A172 (cell line): ENCODE results near the gene NFATC1. TPM values are rescaled to one million over a fixed set of nuclear protein-coding genes. Genes with fewer than 3 reads are reported as not detected.
A peak's percentile ranks its signal among the peaks of the same experiment; 100 is the strongest.
"Not testable (repeated sequence)": the region's sequence is repeated elsewhere in the genome, so short reads cannot be mapped to it uniquely, and the experiment has no call there.

Source experiments
- DNase-seq: peaks from one replicate; pipeline ENCODE4 v3.0.0-alpha.2; 2015; ENCODE audit warnings: low spot score
- total RNA-seq: library from RNA; depleted of rRNA; stranded (reverse); fragments of >200 nt; shearing (Covaris generic); gene quantifications from 2 replicates; pipeline ENCODE4 v1.2.3, GENCODE V29; 2014

NFATC1 gene
- total RNA-seq, 1 experiment from 2014 or later, result 7.7 TPM

DNA sequence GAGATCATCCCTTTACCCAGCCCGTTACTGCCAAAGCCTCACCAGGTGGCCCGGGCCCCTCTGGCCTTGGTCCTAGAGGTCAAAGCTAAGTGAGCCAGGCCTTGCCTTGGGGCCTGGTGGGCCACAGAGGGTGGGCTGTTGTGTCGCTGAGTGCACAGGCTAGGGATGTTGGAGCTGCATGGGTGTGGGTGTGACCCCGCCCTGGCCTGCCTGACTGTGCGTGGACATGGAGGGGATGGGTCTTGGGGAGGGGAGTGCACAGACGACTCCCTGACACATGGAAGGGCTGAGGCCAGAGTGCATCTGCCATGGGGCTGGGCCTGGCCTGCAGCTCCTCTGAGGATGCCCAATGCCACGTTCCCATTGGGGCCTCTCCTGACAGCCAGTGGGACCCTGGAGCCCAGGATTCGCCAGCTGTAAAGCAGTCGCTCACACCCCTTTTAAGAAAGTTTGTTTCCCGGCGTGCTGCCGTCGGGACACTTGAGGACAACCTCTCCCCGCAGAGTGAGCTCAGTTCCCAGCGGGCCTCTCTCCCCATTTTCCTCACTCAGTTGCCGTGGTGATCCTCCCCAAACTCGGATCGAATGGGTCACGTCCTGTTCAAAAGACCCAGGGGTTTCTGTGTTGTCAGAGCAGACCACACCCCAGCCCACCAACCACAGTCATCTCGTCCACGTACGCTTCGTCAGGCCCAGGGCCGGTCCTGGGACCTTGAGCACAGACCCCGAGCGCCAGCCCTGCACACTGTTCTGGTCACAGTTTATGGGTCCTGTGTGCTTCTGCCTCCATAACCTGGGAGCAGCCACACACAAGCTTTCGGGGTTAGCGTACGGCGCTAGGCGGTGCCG is 93.5 kb downstream of the NFATC1 start:
- no peak for DNase-seq

DNA sequence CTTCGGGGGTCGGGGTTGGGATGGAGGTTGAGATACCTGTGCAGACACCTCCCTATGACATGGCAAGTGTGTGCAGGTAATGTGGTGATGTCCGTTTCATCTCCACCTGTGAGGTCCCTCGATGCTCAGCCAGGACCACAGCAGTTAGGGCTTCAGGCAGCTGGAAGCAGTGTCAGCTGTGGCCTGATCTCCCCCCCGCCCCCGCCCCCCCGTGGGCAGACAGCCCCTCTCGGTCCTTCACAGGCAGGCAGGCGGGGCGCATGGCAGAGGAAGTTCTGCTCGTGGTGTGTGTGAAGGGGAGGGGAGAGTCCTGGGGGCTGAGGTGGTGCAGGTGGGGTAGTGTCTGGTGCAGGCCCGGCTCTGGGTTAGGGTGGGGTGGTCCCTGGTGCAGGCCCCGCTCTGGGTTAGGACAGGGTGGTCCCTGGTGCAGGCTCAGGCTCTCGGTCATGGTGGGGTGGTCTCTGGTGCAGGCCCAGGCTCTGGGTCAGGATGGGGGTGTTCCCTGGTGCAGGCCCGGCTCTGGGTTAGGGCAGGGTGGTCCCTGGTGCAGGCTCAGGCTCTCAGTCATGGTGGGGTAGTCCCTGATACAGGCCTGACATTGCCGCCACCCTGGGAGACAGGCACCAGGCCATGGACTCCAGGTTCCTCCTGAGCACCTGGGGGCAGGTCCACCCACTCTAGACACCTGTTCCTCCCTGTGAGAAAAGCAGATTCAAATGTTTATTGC is 94.3 kb downstream of the NFATC1 start:
- no peak for DNase-seq

DNA sequence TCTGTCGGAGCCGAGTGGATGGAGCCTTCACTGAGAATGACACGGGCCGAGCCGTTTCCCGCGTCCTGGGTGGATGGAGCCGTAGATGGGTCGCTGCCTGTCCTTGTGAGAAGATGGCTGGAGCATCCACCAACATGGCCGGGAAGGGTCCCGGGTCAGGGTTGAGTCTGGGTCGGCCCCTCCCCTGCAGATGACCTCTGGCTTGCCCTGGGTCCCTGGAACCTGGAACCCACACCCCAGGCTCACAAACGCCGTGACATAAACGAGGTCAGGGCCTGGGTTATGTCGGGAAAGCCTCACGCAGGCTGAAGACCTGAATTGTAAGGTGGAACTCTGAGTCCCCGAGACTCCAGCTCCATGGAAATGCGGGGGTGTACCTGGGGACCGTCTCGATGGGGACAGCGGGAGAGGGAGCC is 94.9 kb downstream of the NFATC1 start:
- DNase-seq, result no peak

DNA sequence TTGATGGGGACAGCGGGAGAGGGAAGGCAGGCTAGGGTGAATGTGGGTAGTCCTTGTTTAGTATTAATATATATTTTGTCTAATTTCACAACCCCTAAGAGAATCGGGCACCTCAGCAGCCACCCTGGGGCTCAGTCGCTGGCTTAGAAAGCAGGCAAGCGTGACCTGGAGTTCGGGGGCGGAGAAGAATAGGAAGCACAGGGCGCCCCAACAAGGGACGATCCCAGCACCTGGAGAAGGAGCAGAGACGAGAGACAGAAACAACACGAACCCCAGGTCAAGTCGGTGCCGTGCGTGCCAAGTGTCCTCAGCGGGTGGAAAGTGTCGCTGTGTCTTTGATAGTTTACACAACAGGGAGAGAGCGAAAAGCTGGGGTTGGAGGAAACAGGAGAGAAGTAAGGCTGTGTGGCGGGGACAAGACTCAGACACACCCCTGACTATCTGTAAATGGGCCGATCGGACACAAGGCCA is 95.4 kb downstream of the NFATC1 start:
- DNase-seq, result no peak

DNA sequence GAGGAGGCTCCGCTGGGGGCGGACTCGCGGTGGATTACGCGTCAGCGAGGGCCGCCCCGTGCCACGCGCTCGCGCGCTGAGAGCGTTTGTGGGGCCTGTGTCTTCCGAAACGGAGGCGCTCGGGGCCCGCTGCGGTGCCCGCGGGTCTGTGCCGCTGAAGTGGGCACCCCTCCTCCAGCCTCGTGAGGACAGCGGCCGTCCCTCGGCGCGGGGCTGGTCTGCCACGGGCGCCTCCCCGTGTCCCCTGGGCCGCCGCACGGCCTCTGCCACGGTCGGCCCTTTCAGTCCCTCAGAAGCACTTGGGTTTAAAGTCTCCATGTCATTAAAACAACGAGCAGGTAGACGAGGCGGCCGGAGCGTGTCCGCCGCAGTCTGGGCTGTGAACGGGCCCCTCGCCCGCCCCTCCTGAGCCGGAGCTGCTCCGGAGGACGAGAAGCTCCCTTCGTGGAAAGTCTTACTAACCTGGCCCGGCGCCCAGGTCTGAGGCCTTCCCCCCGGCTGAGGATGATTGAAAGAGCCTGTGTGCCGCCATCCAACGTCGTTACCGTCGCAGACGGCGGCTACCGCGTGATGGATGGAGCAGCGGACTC is 97.6 kb downstream of the NFATC1 start:
- DNase-seq, result no peak

DNA sequence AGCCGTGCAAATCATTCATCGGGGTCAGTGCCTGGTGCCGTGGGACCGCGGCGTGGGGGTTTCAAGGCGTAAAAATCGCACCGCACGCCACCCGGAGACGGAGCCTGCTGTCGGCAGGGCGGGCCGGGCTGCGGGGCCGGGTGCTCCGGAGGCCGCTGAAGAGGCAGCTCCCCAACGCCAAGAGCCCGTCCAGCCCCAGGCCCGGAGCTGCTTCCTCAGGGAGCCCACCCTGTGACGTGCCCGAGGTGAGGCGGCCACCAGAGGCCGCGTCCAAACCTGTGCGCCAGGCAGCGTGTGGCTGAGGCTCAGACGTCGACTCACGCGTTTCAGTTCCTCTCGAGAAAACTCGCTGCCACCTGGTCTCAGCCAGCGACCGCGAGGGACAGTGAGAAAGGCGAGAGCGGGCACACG is 98.1 kb downstream of the NFATC1 start:
- DNase-seq, result no peak

DNA sequence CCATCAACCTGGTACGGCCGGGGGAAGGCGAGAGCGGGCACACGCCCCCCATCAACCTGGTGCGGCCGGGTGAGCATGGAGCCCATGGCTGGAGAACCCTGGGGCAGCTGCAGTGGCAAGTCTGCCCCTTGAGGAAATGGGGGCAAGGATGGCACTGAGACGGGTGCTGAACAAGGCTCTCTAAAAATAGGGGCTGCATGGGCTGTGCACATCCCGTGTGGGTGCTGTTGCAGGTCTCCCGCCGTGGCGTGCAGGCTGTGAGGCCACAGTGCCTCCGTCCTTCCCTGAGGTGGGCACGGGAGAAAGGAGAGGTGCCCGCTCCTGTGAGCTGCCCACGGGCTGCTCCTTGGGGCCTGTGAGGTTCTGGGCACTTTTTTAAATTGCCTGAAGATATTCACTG is 99.2 kb downstream of the NFATC1 start:
- DNase-seq, result no peak

DNA sequence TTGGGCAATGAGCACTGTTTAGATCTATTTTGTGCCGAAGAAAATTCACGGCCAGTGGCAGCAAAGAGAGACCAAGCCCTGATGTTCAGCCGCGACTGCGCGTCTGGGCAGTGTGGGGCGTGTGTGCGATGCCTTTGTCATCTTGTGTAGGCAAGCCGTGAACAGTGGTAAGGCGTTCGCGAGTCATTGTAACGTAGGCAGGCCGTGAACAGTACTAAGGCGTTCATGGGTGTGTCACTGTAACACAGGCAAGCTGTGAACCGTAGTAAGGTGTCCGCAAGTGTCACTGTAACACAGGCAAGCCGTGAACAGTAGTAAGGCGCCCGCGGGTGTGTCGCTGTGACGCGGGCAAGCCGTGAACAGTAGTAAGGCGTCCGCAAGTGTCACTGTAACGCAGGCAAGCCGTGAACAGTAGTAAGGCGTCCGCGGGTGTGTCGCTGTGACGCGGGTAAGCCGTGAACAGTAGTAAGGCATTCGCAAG is 99.9 kb downstream of the NFATC1 start:
- DNase-seq, result no peak

DNA sequence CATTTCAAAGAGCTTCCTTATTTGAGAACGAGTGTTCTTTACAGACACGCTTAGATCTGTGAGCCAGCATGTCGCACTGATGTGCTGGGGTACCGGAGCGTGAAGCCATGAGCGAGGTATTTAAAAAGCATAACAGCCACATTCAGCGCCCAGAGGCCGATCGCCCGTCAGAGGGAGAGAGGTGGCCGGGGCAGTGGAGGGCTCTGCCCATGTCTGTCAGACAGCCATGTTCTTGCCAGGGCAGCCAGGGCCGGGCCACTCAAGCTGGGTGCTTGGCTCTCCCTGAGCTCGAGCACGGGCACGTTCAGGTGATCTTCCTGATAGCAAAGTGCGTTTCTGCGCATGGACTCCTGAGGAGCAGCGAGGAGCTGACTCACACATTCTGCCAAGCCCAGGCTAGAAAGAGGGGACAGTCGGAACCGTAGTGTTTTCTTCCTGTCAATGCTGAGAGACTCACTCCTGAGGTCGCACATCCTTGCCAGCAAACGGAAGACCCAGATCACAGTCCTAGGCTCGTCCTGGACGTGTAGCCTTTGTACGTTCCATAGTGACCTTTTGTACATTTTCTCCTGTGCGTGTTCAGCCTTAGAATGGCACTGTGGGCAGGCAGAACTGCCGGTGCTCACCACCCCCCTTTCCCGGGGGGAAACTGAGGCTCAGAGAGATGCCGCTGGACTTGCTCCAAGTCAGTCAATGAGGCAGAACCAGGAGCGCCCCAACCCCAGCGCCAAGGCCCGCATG is 100.7 kb downstream of the NFATC1 start:
- DNase-seq, result no peak

DNA sequence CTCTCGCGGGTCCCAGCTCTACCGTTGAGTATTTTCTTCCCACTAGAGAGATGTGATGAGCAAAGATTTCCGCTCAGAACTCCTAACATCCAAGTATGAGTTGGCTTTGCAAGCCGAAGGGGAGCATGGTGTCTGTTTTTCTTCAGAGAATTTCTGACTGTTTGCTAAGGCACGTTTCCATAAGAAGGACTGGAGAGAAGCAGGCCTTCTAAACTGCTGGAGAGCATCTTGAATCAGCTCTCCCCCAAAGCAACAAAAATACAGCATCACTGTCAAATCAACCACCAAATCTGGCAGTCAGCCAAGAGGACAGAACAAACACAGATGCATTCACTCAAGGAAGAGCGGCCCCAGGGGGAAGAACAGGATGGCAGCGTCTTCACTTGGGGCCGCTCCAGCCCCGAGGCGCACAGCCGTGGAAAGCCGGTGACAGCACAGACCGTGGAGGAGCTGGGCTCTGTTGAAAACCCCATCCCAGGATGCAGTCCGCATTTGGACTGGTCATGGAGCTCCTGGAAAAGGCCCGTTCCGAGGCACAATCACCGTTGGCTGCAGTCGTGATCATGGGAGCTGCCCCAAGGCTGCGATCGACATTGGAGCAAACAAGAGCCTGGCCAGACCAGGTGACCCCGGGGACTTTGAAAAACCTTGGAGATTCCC is 101.4 kb downstream of the NFATC1 start:
- DNase-seq, result no peak

DNA sequence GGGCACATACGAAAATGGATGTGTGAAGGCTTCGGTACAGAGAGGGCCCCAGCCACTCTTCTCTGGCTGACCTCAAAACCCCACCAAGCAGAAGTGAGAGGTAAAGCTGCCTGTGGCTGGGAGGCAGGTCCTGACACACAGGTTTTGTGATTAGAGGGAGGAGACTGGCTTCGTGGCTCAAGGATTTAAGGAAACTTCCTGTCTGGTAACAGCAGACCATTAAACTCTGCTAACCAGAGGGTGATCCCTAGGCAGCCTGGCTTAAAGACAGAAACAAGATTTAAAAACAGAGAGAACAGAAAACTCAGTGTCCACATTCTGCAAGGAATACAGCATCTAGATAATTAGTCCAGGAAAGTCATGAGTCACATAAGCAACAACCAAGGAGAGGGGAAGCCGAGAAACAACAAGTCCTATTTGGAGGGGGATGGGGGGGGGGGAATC is 101.9 kb downstream of the NFATC1 start:
- DNase-seq, result no peak

DNA sequence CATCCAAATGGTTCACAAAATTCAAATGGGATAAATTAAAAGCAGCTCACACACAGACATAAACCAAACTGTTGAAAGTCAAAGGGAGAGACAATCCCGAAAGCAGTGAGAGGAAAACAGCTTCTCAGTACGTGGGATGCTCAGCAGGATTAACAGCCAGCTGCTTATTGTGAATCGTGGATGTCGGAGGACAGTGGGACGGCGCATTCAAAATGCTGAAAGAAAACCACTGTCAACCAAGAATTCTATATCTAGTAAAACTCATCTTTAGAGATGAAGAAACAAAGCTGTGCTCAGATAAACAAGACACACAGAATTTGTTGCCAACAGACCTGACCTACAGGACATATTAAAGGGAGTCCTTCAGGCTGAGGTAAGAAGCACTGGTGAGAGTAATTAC is 102.9 kb downstream of the NFATC1 start:
- DNase-seq, result no peak

DNA sequence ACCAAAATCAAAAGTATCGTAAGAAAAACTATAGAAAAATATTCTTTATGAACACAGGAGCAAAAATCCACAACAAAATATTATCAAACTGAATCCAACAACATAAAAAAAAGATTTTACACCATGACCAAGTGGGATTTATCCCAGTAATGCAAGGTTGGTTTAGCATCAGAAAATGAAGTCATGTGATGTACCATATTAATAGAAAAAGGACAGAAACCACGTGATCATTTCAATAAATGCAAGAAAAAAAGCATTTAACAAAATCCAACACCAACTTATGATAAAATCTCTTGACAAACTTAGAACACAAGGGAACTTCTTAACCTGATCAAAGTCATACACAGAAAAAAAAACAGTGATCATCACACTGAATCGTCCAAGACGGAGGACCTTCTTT is 105.3 kb downstream of the NFATC1 start:
- DNase-seq, result no peak

DNA sequence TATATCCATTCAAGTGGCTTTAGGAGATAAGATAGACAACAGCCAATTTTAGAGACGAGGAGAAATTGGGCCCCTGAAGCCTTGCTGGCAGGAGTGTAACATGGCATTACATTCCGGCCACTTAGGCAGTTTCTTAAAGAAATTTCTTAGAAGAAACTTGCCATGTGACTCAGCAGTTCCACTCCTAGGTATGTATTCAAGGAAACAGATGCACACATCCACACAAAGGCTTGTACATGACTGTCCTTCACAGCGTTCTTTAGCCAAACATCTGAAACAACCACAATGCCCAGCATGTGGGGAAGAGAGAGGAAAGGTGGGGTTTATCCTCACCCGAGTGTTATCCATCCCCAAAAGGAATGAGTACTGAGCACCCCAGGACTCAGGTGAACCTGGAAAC is 107.1 kb downstream of the NFATC1 start:
- no peak for DNase-seq

DNA sequence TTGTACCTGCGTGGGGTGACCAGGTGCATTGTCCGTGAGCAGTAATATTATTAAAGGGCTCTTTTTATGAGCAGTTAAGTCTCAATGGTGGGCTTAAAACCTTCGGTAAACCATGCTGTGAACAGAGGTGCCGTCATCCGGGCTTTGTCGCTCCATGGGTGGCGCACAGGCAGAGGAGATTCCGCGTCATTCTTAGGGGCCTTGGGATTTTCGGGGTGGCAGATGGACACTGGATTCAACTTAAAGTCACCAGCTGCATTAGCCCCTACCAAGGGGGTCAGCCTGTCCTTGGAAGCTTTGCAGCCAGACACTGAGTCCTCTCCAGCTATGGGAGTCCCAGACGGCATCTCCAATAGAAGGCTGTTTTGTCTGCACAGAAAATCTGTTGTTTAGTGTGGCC is 107.7 kb downstream of the NFATC1 start:
- DNase-seq, result no peak

DNA sequence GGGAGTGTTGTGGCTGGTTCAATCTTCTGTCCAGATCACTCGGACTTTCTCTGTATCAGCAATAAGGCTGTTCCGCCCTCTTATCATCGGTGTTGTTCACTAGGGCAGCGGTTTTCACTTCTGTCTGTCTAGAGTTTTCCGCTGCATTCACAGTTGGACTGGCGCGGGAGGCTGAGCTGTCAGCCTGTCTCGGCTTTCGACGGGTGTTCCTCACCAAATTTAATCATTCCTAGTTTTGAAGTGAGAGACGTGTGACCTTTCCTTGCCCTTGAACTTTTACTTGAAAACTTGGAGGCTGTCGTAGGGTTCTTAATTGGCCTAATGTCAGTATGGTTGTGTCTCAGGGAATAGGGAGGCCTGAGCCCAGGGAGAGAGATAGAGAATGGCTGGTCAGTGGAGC is 108.3 kb downstream of the NFATC1 start:
- no peak for DNase-seq

DNA sequence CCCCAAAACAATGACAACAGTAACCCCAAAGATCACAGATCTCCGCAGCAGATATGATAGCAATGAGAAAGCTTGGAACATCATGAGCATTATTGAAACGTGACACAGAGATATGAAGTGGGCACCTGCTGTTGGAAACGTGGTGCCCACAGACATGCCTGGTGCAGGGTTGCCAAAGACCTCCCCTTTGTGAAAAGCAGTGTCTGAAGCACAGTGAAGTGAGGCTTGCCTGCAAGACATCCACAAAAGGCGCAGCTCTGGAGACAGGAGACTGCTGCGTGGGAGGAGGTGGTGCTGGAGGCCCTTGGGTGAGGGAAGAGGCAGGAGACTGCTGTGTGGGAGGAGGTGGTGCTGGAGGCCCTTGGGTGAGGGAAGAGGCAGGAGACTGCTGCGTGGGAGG is 108.8 kb downstream of the NFATC1 start:
- DNase-seq, result not testable (repeated sequence)

DNA sequence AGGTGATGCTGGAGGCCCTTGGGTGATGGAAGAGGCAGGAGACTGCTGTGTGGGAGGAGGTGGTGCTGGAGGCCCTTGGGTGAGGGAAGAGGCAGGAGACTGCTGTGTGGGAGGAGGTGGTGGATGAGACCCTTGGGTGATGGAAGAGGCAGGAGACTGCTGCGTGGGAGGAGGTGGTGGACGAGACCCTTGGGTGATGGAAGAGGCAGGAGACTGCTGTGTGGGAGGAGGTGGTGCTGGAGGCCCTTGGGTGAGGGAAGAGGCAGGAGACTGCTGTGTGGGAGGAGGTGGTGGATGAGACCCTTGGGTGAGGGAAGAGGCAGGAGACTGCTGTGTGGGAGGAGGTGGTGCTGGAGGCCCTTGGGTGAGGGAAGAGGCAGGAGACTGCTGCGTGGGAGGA is 109.7 kb downstream of the NFATC1 start:
- DNase-seq, result not testable (repeated sequence)

DNA sequence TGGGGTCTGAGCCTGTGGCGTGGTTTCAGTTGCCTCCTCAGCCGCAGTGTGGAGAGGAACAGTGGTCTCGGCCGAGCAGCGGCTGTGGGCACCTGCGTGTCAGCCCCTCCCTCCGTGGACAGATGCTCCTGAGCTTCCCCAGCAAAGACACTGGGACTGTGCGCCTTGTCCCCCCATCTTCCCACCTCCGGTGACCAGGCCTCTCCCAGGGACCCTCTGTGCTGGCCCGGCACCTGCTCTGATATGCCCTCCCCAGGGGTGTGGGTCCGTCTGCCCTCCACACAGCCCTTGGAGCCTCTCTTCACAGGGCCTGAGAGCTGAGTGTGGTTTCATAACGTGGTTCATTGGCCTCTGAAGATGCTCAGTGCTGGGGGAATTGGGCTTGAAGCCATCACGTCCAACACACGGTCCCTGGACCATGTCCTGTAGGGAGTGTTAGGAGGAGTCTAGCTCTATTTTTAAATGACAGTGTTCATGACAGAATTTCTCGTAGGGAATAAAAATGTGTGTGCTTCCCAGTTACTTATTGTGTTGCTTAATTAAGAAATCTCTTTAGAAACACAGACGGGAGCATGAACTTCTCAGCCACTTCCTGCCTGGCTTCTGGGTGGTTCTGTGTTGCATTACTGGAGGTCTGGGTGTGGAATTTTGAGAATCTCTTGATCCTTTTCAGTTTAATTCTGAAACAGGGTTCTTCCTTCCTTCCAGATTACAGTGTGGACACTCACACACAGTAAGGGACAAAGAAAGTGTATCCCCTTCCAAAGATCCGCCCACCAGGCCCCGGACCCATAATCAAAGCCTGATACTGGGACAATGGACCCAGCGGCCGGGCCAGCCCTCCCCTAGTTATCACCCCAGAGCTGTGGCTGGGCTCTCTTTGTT is 110.7 kb downstream of the NFATC1 start:
- peak; percentile 5 for DNase-seq

DNA sequence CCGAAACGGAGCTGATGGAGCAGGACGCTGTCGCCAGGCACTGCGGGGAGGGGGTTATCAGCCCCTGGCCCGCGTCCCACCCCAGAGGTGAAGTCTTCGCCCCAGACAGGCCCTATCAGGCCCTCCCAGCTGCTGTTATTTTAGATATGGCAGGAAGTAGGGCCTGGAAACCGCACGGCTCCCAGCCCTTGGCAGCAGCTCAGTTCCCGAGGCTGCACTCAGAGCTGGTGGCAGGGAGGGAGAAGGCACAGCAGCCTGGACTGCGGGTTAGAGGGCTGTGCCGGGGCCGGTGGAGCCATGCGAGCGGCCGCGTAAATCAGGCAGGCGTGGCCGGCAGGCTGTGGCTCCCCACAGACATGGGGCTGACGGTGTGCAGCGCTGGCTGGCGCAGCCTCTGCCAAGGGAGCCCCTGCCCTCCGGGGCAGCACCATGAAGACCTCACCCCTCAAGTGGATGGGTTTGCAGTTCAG is 111.4 kb downstream of the NFATC1 start:
- no peak for DNase-seq
